ENCODE measurements around the gene SLC1A2.

DNA sequence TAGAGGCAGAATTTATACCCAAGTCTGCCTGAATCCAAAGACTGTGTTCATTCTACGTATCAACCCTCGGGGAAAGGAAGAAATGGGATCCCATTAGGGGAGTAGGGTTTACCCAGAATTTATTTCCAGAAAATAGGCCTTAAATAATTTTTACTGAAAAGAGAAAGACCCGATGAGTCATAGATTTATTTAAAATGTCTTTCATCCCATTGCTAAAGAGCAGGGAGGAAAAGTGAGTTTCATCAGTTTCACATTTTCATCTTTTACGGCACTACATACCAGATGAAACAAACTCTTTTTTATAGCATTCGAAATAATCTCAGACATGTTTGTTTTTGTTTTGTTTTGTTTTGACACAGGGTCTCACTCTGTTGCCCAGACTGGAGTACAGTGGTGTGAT is 31.3 kb downstream of the SLC1A2 start:
- TF ChIP-seq, protein P1, sequence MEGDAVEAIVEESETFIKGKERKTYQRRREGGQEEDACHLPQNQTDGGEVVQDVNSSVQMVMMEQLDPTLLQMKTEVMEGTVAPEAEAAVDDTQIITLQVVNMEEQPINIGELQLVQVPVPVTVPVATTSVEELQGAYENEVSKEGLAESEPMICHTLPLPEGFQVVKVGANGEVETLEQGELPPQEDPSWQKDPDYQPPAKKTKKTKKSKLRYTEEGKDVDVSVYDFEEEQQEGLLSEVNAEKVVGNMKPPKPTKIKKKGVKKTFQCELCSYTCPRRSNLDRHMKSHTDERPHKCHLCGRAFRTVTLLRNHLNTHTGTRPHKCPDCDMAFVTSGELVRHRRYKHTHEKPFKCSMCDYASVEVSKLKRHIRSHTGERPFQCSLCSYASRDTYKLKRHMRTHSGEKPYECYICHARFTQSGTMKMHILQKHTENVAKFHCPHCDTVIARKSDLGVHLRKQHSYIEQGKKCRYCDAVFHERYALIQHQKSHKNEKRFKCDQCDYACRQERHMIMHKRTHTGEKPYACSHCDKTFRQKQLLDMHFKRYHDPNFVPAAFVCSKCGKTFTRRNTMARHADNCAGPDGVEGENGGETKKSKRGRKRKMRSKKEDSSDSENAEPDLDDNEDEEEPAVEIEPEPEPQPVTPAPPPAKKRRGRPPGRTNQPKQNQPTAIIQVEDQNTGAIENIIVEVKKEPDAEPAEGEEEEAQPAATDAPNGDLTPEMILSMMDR (IDR thresholded peaks at IDR 0.05), result no peak
- TF ChIP-seq EZH2 (IDR thresholded peaks at IDR 0.05) (no peak), EZH2phosphoT487 (IDR thresholded peaks at IDR 0.05) (no peak)

Measured in neural progenitor cell (in vitro differentiated cells).